ENCODE results near the gene QSOX2.

QSOX2 gene

GRCh38 chr9:136173648-136174290 is 71.8 kb downstream of the QSOX2 start:
- DNase-seq (ENCODE audit: low spot score): no peak

- no peak for DNase-seq (ENCODE audit: low spot score)
Measured at GRCh38 chr9:136172412-136173079, 73.1 kb downstream of the QSOX2 start.

- DNase-seq (ENCODE audit: low spot score): no peak
Measured at GRCh38 chr9:136171801-136172411, 73.7 kb downstream of the QSOX2 start.

GRCh38 chr9:136171009-136171800 is 74.4 kb downstream of the QSOX2 start:
- no peak for DNase-seq (ENCODE audit: low spot score)

GRCh38 chr9:136170006-136170901 is 75.4 kb downstream of the QSOX2 start:
- DNase-seq (ENCODE audit: low spot score): peak; percentile 20

GRCh38 chr9:136169495-136169894 is 76.1 kb downstream of the QSOX2 start:
- no peak for DNase-seq (ENCODE audit: low spot score)

GRCh38 chr9:136163248-136163850 is 82.3 kb downstream of the QSOX2 start:
- DNase-seq (ENCODE audit: low spot score): no peak

- no peak for DNase-seq (ENCODE audit: low spot score)
Measured at GRCh38 chr9:136160995-136161610, 84.5 kb downstream of the QSOX2 start.

GRCh38 chr9:136160381-136160841 is 85.2 kb downstream of the QSOX2 start:
- no peak for DNase-seq (ENCODE audit: low spot score)

- DNase-seq (ENCODE audit: low spot score): no peak
Measured at GRCh38 chr9:136159851-136160250, 85.8 kb downstream of the QSOX2 start.

- DNase-seq (ENCODE audit: low spot score): no peak
Measured at GRCh38 chr9:136157477-136158265, 87.9 kb downstream of the QSOX2 start.
